ENCODE measurements around the gene PNCK.

GRCh38 chrX:153633607-153634180, 39.9 kb downstream of the PNCK start:
- TF ChIP-seq CTCF (IDR thresholded peaks at IDR 0.05) (no peak), POLR2A (IDR thresholded peaks at IDR 0.05) (no peak)
